Measurements from ENCODE around the gene SNX20.
A peak's percentile ranks its signal among the peaks of the same experiment; 100 is the strongest.

SNX20 gene

DNA sequence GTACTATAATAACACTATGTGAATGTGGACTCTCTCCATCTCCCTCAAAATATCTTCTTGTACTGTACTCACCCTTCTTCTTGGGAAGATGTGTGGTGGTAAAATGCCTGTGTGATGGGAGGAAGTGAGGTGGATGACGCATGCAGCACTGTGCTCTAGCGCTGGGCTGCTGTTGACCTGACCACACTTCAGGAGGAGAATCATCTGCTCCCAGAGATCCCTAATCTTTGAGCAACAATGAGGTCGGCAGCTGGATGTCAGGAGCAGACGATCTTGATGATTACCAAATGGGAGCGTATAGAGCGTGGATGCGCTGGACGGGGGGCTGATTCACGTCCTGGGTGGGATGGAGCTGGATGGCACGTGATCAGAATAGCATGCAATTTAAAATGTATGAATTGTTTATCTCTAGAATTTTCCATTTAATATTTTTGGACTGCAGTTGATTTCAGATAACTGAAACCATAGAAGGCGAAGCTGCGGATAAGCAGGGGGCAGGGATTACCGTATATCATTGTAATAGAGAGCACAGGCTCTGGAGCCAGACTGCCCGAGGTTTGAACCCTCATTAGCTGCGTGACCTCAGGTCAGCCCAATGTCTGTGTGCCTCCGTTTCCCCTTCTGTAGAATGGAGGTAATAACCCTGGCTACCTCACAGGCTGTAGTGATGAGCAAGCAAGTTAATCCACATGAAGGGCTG is 37.1 kb upstream of the SNX20 start:
- no peak overlapping the region for H4K8ac ChIP-seq (ENCODE audit: low read depth, low read length)
- no peak overlapping the region for H2AK5ac ChIP-seq (ENCODE audit: low read depth, low read length)

DNA sequence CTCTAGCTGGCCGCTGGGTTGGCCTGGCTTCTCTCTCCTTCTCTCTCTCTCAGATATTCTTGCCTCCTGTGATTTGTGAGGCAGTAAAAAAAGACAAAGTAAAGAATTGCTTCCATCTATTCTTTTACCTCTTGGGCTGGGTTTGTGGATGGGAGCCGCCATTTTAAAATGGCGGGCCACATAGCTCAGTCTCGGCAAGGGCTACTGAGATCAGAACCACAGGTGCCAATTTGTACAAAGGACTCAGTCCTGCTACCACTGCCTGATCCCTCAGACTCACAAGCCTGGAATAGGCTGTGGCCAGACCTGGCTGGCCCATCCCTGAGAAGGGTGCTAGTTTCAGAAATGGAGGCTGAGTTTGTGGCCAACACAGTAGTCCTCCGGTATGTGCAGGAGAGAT is 36.4 kb upstream of the SNX20 start:
- WGBS, 2 donors (ENCODE audit: extremely low coverage in 2 of 2, insufficient read length in 2 of 2, insufficient replicate concordance in 1 of 2): no CpG with 5 or more reads among the region's 5 CpGs
- Histone ChIP-seq H3K4ac (ENCODE audit: low read length) (no peak overlapping the region), H2AFZ (ENCODE audit: low read length) (peak overlapping the region; percentile 78), H3K9me3 (replicated peaks in 1 of 2; ENCODE audit: control insufficient read depth in 2 of 2, insufficient read depth in 1 of 2, low read depth in 1 of 2, low read length in 2 of 2) (no peaks in the 10 kb centered on the region), H3K27me3 (ENCODE audit: control insufficient read depth in 3 of 3, insufficient read depth in 3 of 3, low read depth in 1 of 3, low read length in 3 of 3) (peaks cover 0 to 4% (median 0%) of the 10 kb centered on the region in 3 experiments), H4K91ac (ENCODE audit: low read depth, low read length, poor library complexity) (no peak overlapping the region), H3K27ac (replicated peaks; ENCODE audit: low read length) (no peak overlapping the region), H4K8ac (ENCODE audit: low read depth, low read length) (no peak overlapping the region), H2BK120ac (ENCODE audit: low read depth, low read length) (no peak overlapping the region), H3K4me1 (ENCODE audit: control insufficient read depth in 2 of 2, insufficient read depth in 1 of 2, low read depth in 1 of 2, low read length in 2 of 2) (peaks cover 2 to 13% of the 10 kb centered on the region in 2 donors), H3K79me1 (ENCODE audit: low read depth, low read length) (no peaks in the 10 kb centered on the region), H3K23ac (ENCODE audit: low read depth, low read length, poor library complexity) (no peak overlapping the region), H2BK15ac (ENCODE audit: low read length) (no peak overlapping the region), H2BK5ac (ENCODE audit: low read length) (no peak overlapping the region), H3K14ac (ENCODE audit: low read length) (no peak overlapping the region), H2BK12ac (ENCODE audit: low read length) (no peak overlapping the region), H3K4me3 (ENCODE audit: low read length in 2 of 2) (no peak overlapping the region), H2AK5ac (ENCODE audit: low read depth, low read length) (no peak overlapping the region), H3K9ac (ENCODE audit: low read depth, low read length, poor library complexity) (no peak overlapping the region), H3K36me3 (replicated peaks in 1 of 2; ENCODE audit: control insufficient read depth in 2 of 2, insufficient read depth in 2 of 2, low read length in 2 of 2) (no peaks in the 10 kb centered on the region), H3K18ac (ENCODE audit: low read length) (no peak overlapping the region), H3K4me2 (ENCODE audit: insufficient read depth, low read length, poor library complexity, severe bottlenecking) (no peak overlapping the region)
- no peak for DNase-seq (ENCODE audit: low spot score)

More for the DNA sequence above, 37.1 kb upstream of the SNX20 start:
- Histone ChIP-seq H3K23ac (ENCODE audit: low read depth, low read length, poor library complexity) (no peak overlapping the region), H2BK12ac (ENCODE audit: low read length) (no peak overlapping the region), H3K27me3 (ENCODE audit: control insufficient read depth in 3 of 3, insufficient read depth in 3 of 3, low read depth in 1 of 3, low read length in 3 of 3) (peaks cover 0 to 4% (median 0%) of the 10 kb centered on the region in 3 experiments), H3K79me1 (ENCODE audit: low read depth, low read length) (no peaks in the 10 kb centered on the region), H3K4me1 (ENCODE audit: control insufficient read depth in 2 of 2, insufficient read depth in 1 of 2, low read depth in 1 of 2, low read length in 2 of 2) (peaks cover 0 to 10% of the 10 kb centered on the region in 2 donors), H3K9ac (ENCODE audit: low read depth, low read length, poor library complexity) (no peak overlapping the region), H2BK5ac (ENCODE audit: low read length) (no peak overlapping the region), H3K14ac (ENCODE audit: low read length) (no peak overlapping the region), H3K18ac (ENCODE audit: low read length) (no peak overlapping the region), H2AFZ (ENCODE audit: low read length) (peak overlapping the region; percentile 18), H2BK120ac (ENCODE audit: low read depth, low read length) (no peak overlapping the region), H3K4me2 (ENCODE audit: insufficient read depth, low read length, poor library complexity, severe bottlenecking) (no peak overlapping the region), H3K27ac (replicated peaks; ENCODE audit: low read length) (no peak overlapping the region), H3K4ac (ENCODE audit: low read length) (no peak overlapping the region), H3K36me3 (replicated peaks in 1 of 2; ENCODE audit: control insufficient read depth in 2 of 2, insufficient read depth in 2 of 2, low read length in 2 of 2) (no peaks in the 10 kb centered on the region), H4K91ac (ENCODE audit: low read depth, low read length, poor library complexity) (no peak overlapping the region), H2BK15ac (ENCODE audit: low read length) (no peak overlapping the region), H3K4me3 (ENCODE audit: low read length in 2 of 2) (no peak overlapping the region), H3K9me3 (replicated peaks in 1 of 2; ENCODE audit: control insufficient read depth in 2 of 2, insufficient read depth in 1 of 2, low read depth in 1 of 2, low read length in 2 of 2) (no peaks in the 10 kb centered on the region)
- no CpG with 5 or more reads among the region's 16 CpGs for WGBS, 2 donors (ENCODE audit: extremely low coverage in 2 of 2, insufficient read length in 2 of 2, insufficient replicate concordance in 1 of 2)
- no peak for DNase-seq (ENCODE audit: low spot score)

DNA sequence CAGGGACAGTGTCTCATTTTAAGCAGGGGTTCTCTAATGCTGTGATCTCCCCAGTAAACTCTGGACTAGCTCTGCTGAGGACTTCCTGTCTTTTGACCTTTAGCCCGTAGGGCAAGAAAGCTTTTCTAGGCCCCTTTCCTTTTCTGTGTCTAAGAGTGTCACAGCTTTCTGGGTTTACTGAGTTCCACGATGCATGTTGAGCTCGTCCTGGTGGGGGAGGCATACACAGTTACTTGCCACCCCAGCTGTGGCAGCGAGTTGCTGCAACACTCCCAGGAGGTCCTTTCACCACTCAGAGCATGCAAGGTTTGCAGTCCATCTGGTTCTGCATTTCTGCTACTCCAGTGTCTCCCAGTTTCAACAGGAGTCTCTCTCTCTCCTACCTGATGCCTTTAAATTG is 36.0 kb upstream of the SNX20 start:
- H3K18ac ChIP-seq (ENCODE audit: low read length): no peak overlapping the region
- H3K9ac ChIP-seq (ENCODE audit: low read depth, low read length, poor library complexity): no peak overlapping the region
- no peak for DNase-seq (ENCODE audit: low spot score)
- no peak overlapping the region for H3K4ac ChIP-seq (ENCODE audit: low read length)
- no peak overlapping the region for H3K4me2 ChIP-seq (ENCODE audit: insufficient read depth, low read length, poor library complexity, severe bottlenecking)
- peaks cover 4 to 13% of the 10 kb centered on the region in 2 donors for H3K4me1 ChIP-seq (ENCODE audit: control insufficient read depth in 2 of 2, insufficient read depth in 1 of 2, low read depth in 1 of 2, low read length in 2 of 2)
- no peaks in the 10 kb centered on the region for H3K79me1 ChIP-seq (ENCODE audit: low read depth, low read length)
- no peak overlapping the region for H2BK12ac ChIP-seq (ENCODE audit: low read length)
- peak overlapping the region; percentile 78 for H2AFZ ChIP-seq (ENCODE audit: low read length)
- peaks cover 0 to 4% (median 0%) of the 10 kb centered on the region in 3 experiments for H3K27me3 ChIP-seq (ENCODE audit: control insufficient read depth in 3 of 3, insufficient read depth in 3 of 3, low read depth in 1 of 3, low read length in 3 of 3)
- no peak overlapping the region for H2BK120ac ChIP-seq (ENCODE audit: low read depth, low read length)
- no peaks in the 10 kb centered on the region for H3K9me3 ChIP-seq (replicated peaks in 1 of 2; ENCODE audit: control insufficient read depth in 2 of 2, insufficient read depth in 1 of 2, low read depth in 1 of 2, low read length in 2 of 2)
- H4K91ac ChIP-seq (ENCODE audit: low read depth, low read length, poor library complexity): no peak overlapping the region
- no peak overlapping the region for H3K14ac ChIP-seq (ENCODE audit: low read length)
- WGBS, 2 donors (ENCODE audit: extremely low coverage in 2 of 2, insufficient read length in 2 of 2, insufficient replicate concordance in 1 of 2): no CpG with 5 or more reads among the region's 4 CpGs
- H3K27ac ChIP-seq (replicated peaks; ENCODE audit: low read length): no peak overlapping the region
- no peak overlapping the region for H3K4me3 ChIP-seq (ENCODE audit: low read length in 2 of 2)
- H4K8ac ChIP-seq (ENCODE audit: low read depth, low read length): no peak overlapping the region
- no peak overlapping the region for H3K23ac ChIP-seq (ENCODE audit: low read depth, low read length, poor library complexity)
- no peaks in the 10 kb centered on the region for H3K36me3 ChIP-seq (replicated peaks in 1 of 2; ENCODE audit: control insufficient read depth in 2 of 2, insufficient read depth in 2 of 2, low read length in 2 of 2)
- H2AK5ac ChIP-seq (ENCODE audit: low read depth, low read length): no peak overlapping the region
- H2BK15ac ChIP-seq (ENCODE audit: low read length): no peak overlapping the region
- no peak overlapping the region for H2BK5ac ChIP-seq (ENCODE audit: low read length)

DNA sequence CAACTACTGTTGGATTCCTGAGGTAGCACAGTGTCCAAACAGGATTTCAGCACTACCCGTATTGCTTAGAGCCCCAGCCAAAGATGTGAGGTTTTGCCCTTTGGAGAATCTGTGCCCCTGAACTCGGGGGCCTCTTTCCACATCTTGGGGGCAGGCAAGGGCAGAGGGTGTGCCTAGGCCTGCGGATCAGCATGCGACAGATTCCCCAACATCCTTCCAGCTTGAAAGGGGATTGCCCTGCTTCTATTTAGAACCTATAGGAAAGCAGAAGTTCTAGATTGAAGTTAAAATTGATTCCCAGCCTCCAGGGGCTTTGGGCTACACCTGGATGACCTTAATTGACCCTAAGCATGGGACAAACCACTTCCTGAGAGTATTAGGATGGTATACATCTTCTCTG is 31.8 kb upstream of the SNX20 start:
- H3K9me3 ChIP-seq (replicated peaks in 1 of 2; ENCODE audit: control insufficient read depth in 2 of 2, insufficient read depth in 1 of 2, low read depth in 1 of 2, low read length in 2 of 2): no peaks in the 10 kb centered on the region
- no peak overlapping the region for H2BK12ac ChIP-seq (ENCODE audit: low read length)
- H2AK5ac ChIP-seq (ENCODE audit: low read depth, low read length): no peak overlapping the region
- H3K4me3 ChIP-seq (ENCODE audit: low read length in 2 of 2): no peak overlapping the region
- no peaks in the 10 kb centered on the region for H3K36me3 ChIP-seq (replicated peaks in 1 of 2; ENCODE audit: control insufficient read depth in 2 of 2, insufficient read depth in 2 of 2, low read length in 2 of 2)
- H3K79me1 ChIP-seq (ENCODE audit: low read depth, low read length): no peaks in the 10 kb centered on the region
- no peak overlapping the region for H2BK15ac ChIP-seq (ENCODE audit: low read length)
- no peak overlapping the region for H2AFZ ChIP-seq (ENCODE audit: low read length)
- no peak overlapping the region for H2BK120ac ChIP-seq (ENCODE audit: low read depth, low read length)
- no peak for DNase-seq (ENCODE audit: low spot score)
- H3K4me1 ChIP-seq (ENCODE audit: control insufficient read depth in 2 of 2, insufficient read depth in 1 of 2, low read depth in 1 of 2, low read length in 2 of 2): peaks cover 4 to 13% of the 10 kb centered on the region in 2 donors
- H3K4ac ChIP-seq (ENCODE audit: low read length): no peak overlapping the region
- H3K14ac ChIP-seq (ENCODE audit: low read length): no peak overlapping the region
- H3K23ac ChIP-seq (ENCODE audit: low read depth, low read length, poor library complexity): no peak overlapping the region
- no peak overlapping the region for H3K9ac ChIP-seq (ENCODE audit: low read depth, low read length, poor library complexity)
- H3K4me2 ChIP-seq (ENCODE audit: insufficient read depth, low read length, poor library complexity, severe bottlenecking): no peak overlapping the region
- H2BK5ac ChIP-seq (ENCODE audit: low read length): no peak overlapping the region
- peaks cover 0 to under 1% (median 0%) of the 10 kb centered on the region in 3 experiments for H3K27me3 ChIP-seq (ENCODE audit: control insufficient read depth in 3 of 3, insufficient read depth in 3 of 3, low read depth in 1 of 3, low read length in 3 of 3)
- H3K27ac ChIP-seq (replicated peaks; ENCODE audit: low read length): no peak overlapping the region
- H4K91ac ChIP-seq (ENCODE audit: low read depth, low read length, poor library complexity): no peak overlapping the region
- no peak overlapping the region for H3K18ac ChIP-seq (ENCODE audit: low read length)
- H4K8ac ChIP-seq (ENCODE audit: low read depth, low read length): no peak overlapping the region
- WGBS, 2 donors (ENCODE audit: extremely low coverage in 2 of 2, insufficient read length in 2 of 2, insufficient replicate concordance in 1 of 2): no CpG with 5 or more reads among the region's 4 CpGs
